NCI-H2107 (cell line): ENCODE data around the gene CCSER1.
"Not testable (repeated sequence)": the region's sequence is repeated elsewhere in the genome, so short reads cannot be mapped to it uniquely, and the experiment has no call there.

Experiments used
- DNase-seq: peaks from one replicate; lab custom pipeline; 2025; lab: John Stamatoyannopoulos, UW

Gene CCSER1

GRCh38 chr4:90445380-90445779 is 318.2 kb downstream of the CCSER1 start:
- DNase-seq = no peak

GRCh38 chr4:90449626-90450025 is 322.4 kb downstream of the CCSER1 start:
- no peak for DNase-seq

GRCh38 chr4:90456891-90457290 is 329.7 kb downstream of the CCSER1 start:
- no peak for DNase-seq

GRCh38 chr4:90457817-90458216 is 330.6 kb downstream of the CCSER1 start:
- DNase-seq = no peak

- DNase-seq = no peak
Observed at GRCh38 chr4:90458576-90458975, 331.4 kb downstream of the CCSER1 start.

GRCh38 chr4:90474484-90474883 is 347.3 kb downstream of the CCSER1 start:
- no peak for DNase-seq

- no peak for DNase-seq
Observed at GRCh38 chr4:90476019-90476418, 348.8 kb downstream of the CCSER1 start.

GRCh38 chr4:90476586-90476985 is 349.4 kb downstream of the CCSER1 start:
- DNase-seq = no peak

- DNase-seq = not testable (repeated sequence)
Observed at GRCh38 chr4:90484894-90485293, 357.7 kb downstream of the CCSER1 start.

GRCh38 chr4:90486346-90486745 is 359.2 kb downstream of the CCSER1 start:
- DNase-seq = no peak

GRCh38 chr4:90495211-90495610 is 368.0 kb downstream of the CCSER1 start:
- DNase-seq = no peak

- no peak for DNase-seq
Observed at GRCh38 chr4:90495936-90496335, 368.7 kb downstream of the CCSER1 start.

GRCh38 chr4:90498175-90498574 is 371.0 kb downstream of the CCSER1 start:
- DNase-seq = no peak

- DNase-seq = no peak
Observed at GRCh38 chr4:90503677-90504076, 376.5 kb downstream of the CCSER1 start.

- no peak for DNase-seq
Observed at GRCh38 chr4:90515191-90515590, 388.0 kb downstream of the CCSER1 start.

GRCh38 chr4:90528551-90528950 is 401.4 kb downstream of the CCSER1 start:
- DNase-seq = no peak

- no peak for DNase-seq
Observed at GRCh38 chr4:90536408-90536807, 409.2 kb downstream of the CCSER1 start.

- DNase-seq = no peak
Observed at GRCh38 chr4:90537491-90537890, 410.3 kb downstream of the CCSER1 start.

- no peak for DNase-seq
Observed at GRCh38 chr4:90540536-90540935, 413.3 kb downstream of the CCSER1 start.

- no peak for DNase-seq
Observed at GRCh38 chr4:90542216-90542615, 415.0 kb downstream of the CCSER1 start.

- no peak for DNase-seq
Observed at GRCh38 chr4:90543419-90544170, 416.4 kb downstream of the CCSER1 start.

GRCh38 chr4:90544532-90545045 is 417.4 kb downstream of the CCSER1 start:
- DNase-seq = no peak

GRCh38 chr4:90545380-90545779 is 418.2 kb downstream of the CCSER1 start:
- DNase-seq = no peak

- no peak for DNase-seq
Observed at GRCh38 chr4:90546114-90546513, 418.9 kb downstream of the CCSER1 start.
